ENCODE results near the gene CUX1.

Gene CUX1

DNA sequence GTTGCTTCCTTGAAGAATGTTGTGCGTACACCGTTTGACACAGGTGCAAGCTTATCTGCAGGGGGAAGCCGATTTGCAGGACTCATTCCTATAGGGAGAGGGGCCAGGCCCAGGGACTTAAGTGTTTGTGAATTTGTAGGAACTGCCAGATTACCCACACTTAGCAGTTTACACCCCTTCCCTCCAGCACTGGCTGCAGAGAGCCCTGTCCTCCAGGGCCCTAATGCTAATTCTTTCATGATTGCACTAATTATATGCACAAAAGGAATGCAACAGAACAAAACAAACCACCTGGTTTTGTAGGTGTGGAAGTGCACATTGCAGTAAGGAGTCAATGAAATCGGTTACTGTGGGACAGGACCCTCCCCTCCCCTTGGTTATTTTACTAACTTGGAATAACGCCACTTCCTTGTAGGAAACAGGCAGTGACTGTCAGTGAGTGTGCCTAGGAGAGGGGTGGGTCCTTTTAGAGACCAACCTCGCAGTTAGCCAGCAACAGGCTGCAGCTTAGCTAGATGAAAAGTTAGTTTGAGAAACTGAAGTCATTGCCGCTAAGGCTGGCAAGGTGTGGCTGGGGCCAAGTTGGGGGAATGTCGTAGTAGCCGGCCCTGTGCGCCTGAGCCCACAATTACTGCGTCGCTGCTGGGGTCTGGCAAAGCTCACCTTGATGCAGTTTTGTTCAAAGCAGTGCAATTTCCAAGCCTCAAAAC is 60.6 kb downstream of the CUX1 start:
- TF ChIP-seq ZNF565 (CRISPR knock-in tag; conservative IDR thresholded peaks at IDR 0.05; ENCODE audit: low read depth) (no peak), GLIS3 (CRISPR knock-in tag; IDR thresholded peaks at IDR 0.05) (no peak), ISL1 (CRISPR knock-in tag; IDR thresholded peaks at IDR 0.05) (no peak), CSDC2 (CRISPR knock-in tag; IDR thresholded peaks at IDR 0.05) (no peak), TOX (CRISPR knock-in tag; IDR thresholded peaks at IDR 0.05; ENCODE audit: borderline replicate concordance) (no peak), ZNF8 (CRISPR knock-in tag; IDR thresholded peaks at IDR 0.05) (no peak), ZNF70 (CRISPR knock-in tag; IDR thresholded peaks at IDR 0.05) (no peak)
- TF ChIP-seq, protein P1, sequence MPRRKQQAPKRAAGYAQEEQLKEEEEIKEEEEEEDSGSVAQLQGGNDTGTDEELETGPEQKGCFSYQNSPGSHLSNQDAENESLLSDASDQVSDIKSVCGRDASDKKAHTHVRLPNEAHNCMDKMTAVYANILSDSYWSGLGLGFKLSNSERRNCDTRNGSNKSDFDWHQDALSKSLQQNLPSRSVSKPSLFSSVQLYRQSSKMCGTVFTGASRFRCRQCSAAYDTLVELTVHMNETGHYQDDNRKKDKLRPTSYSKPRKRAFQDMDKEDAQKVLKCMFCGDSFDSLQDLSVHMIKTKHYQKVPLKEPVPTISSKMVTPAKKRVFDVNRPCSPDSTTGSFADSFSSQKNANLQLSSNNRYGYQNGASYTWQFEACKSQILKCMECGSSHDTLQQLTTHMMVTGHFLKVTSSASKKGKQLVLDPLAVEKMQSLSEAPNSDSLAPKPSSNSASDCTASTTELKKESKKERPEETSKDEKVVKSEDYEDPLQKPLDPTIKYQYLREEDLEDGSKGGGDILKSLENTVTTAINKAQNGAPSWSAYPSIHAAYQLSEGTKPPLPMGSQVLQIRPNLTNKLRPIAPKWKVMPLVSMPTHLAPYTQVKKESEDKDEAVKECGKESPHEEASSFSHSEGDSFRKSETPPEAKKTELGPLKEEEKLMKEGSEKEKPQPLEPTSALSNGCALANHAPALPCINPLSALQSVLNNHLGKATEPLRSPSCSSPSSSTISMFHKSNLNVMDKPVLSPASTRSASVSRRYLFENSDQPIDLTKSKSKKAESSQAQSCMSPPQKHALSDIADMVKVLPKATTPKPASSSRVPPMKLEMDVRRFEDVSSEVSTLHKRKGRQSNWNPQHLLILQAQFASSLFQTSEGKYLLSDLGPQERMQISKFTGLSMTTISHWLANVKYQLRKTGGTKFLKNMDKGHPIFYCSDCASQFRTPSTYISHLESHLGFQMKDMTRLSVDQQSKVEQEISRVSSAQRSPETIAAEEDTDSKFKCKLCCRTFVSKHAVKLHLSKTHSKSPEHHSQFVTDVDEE (CRISPR knock-in tag; IDR thresholded peaks at IDR 0.05) = no peak
- TF ChIP-seq, protein P2, sequence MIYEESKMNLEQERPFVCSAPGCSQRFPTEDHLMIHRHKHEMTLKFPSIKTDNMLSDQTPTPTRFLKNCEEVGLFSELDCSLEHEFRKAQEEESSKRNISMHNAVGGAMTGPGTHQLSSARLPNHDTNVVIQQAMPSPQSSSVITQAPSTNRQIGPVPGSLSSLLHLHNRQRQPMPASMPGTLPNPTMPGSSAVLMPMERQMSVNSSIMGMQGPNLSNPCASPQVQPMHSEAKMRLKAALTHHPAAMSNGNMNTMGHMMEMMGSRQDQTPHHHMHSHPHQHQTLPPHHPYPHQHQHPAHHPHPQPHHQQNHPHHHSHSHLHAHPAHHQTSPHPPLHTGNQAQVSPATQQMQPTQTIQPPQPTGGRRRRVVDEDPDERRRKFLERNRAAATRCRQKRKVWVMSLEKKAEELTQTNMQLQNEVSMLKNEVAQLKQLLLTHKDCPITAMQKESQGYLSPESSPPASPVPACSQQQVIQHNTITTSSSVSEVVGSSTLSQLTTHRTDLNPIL (CRISPR knock-in tag; IDR thresholded peaks at IDR 0.05; ENCODE audit: low read depth) = no peak
- ATAC-seq = no peak

DNA sequence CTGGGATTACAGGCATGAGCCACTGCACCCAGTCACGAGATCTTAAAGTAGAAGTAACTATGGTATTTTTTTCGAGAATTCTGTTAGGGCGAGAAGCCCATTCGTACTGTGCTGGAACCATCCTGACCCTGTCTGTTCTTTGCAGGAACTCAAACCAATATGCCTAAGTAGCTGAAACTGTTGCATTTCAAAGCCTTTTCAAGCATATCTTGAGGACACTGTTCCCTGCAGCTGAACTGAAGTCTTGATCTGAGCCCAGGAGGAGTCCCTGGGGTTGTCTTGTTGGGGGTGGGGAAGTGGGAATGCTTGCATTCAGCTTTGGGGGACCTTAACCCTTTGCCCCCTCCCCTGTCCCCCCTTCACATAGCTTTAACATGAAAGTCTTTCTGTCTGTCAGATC is 61.5 kb downstream of the CUX1 start:
- TF ChIP-seq ZNF565 (CRISPR knock-in tag; conservative IDR thresholded peaks at IDR 0.05; ENCODE audit: low read depth) = no peak
- TF ChIP-seq, protein P3, sequence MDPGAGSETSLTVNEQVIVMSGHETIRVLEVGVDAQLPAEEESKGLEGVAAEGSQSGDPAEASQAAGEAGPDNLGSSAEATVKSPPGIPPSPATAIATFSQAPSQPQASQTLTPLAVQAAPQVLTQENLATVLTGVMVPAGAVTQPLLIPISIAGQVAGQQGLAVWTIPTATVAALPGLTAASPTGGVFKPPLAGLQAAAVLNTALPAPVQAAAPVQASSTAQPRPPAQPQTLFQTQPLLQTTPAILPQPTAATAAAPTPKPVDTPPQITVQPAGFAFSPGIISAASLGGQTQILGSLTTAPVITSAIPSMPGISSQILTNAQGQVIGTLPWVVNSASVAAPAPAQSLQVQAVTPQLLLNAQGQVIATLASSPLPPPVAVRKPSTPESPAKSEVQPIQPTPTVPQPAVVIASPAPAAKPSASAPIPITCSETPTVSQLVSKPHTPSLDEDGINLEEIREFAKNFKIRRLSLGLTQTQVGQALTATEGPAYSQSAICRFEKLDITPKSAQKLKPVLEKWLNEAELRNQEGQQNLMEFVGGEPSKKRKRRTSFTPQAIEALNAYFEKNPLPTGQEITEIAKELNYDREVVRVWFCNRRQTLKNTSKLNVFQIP (CRISPR knock-in tag; IDR thresholded peaks at IDR 0.05; ENCODE audit: borderline replicate concordance, low read depth) = no peak
- no peak for TF ChIP-seq ZC3H10 (CRISPR knock-in tag; IDR thresholded peaks at IDR 0.05)
- no peak for TF ChIP-seq ESRRG (CRISPR knock-in tag; IDR thresholded peaks at IDR 0.05)
- TF ChIP-seq ARNTL (CRISPR knock-in tag; IDR thresholded peaks at IDR 0.05; ENCODE audit: borderline replicate concordance, low read depth) = no peak
- ATAC-seq = no peak

DNA sequence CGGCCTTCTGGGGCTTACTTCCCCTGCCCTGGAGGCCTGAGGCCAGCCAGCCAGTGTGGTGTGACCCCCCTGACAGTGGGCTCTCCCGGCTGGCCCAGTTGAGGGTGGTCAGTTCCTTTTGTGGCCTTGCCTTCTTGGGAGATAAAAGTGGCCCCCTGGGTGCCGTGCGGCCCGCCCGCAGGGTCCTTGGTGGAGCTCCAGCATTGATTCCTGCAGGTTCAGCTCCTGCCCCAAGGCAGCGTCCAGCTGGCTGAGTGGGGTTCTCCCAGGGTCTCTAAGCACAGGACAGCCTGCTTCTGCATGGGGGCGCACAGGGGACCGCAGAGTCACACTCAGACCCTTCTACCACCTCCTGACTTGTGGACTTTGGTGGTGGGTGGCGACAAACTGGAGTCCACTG is 62.1 kb downstream of the CUX1 start:
- ATAC-seq = no peak
- TF ChIP-seq TOX (CRISPR knock-in tag; IDR thresholded peaks at IDR 0.05; ENCODE audit: borderline replicate concordance) (no peak), PPARA (CRISPR knock-in tag; IDR thresholded peaks at IDR 0.05; ENCODE audit: borderline replicate concordance) (no peak), OSR1 (CRISPR knock-in tag; IDR thresholded peaks at IDR 0.05) (no peak), ZFP3 (CRISPR knock-in tag; IDR thresholded peaks at IDR 0.05) (no peak), TCF4 (CRISPR knock-in tag; IDR thresholded peaks at IDR 0.05; ENCODE audit: borderline replicate concordance) (no peak), ESRRG (CRISPR knock-in tag; IDR thresholded peaks at IDR 0.05) (no peak), GLIS3 (CRISPR knock-in tag; IDR thresholded peaks at IDR 0.05) (no peak), SNAI2 (CRISPR knock-in tag; IDR thresholded peaks at IDR 0.05) (no peak), ISL1 (CRISPR knock-in tag; IDR thresholded peaks at IDR 0.05) (no peak), CSDC2 (CRISPR knock-in tag; IDR thresholded peaks at IDR 0.05) (no peak), RARB (CRISPR knock-in tag; IDR thresholded peaks at IDR 0.05) (no peak), ZFP30 (CRISPR knock-in tag; IDR thresholded peaks at IDR 0.05) (no peak), ZNF70 (CRISPR knock-in tag; IDR thresholded peaks at IDR 0.05) (no peak), ZC3H10 (CRISPR knock-in tag; IDR thresholded peaks at IDR 0.05) (no peak), ARNTL (CRISPR knock-in tag; IDR thresholded peaks at IDR 0.05; ENCODE audit: borderline replicate concordance, low read depth) (no peak)
- TF ChIP-seq, protein P4, sequence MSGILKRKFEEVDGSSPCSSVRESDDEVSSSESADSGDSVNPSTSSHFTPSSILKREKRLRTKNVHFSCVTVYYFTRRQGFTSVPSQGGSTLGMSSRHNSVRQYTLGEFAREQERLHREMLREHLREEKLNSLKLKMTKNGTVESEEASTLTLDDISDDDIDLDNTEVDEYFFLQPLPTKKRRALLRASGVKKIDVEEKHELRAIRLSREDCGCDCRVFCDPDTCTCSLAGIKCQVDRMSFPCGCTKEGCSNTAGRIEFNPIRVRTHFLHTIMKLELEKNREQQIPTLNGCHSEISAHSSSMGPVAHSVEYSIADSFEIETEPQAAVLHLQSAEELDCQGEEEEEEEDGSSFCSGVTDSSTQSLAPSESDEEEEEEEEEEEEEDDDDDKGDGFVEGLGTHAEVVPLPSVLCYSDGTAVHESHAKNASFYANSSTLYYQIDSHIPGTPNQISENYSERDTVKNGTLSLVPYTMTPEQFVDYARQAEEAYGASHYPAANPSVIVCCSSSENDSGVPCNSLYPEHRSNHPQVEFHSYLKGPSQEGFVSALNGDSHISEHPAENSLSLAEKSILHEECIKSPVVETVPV (CRISPR knock-in tag; IDR thresholded peaks at IDR 0.05) = no peak
- TF ChIP-seq, protein P5, sequence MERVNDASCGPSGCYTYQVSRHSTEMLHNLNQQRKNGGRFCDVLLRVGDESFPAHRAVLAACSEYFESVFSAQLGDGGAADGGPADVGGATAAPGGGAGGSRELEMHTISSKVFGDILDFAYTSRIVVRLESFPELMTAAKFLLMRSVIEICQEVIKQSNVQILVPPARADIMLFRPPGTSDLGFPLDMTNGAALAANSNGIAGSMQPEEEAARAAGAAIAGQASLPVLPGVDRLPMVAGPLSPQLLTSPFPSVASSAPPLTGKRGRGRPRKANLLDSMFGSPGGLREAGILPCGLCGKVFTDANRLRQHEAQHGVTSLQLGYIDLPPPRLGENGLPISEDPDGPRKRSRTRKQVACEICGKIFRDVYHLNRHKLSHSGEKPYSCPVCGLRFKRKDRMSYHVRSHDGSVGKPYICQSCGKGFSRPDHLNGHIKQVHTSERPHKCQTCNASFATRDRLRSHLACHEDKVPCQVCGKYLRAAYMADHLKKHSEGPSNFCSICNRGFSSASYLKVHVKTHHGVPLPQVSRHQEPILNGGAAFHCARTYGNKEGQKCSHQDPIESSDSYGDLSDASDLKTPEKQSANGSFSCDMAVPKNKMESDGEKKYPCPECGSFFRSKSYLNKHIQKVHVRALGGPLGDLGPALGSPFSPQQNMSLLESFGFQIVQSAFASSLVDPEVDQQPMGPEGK (CRISPR knock-in tag; IDR thresholded peaks at IDR 0.05; ENCODE audit: borderline replicate concordance) = no peak
- TF ChIP-seq, protein P2 (CRISPR knock-in tag; IDR thresholded peaks at IDR 0.05; ENCODE audit: low read depth) = no peak
- TF ChIP-seq, protein P1 (CRISPR knock-in tag; IDR thresholded peaks at IDR 0.05) = no peak

Data from SK-N-SH treated with all-trans-retinoic acid at 6 μM for 48 hours (cell line).